Ramos (cell line): Measurements from ENCODE around the gene TEX13C.
"Not testable (repeated sequence)": the region's sequence is repeated elsewhere in the genome, so short reads cannot be mapped to it uniquely, and the experiment has no call there.

Source experiments
- in situ Hi-C: fragments of 300-500 bp; cut with MboI; formaldehyde crosslinking; loops from one replicate; pipeline ENCODE4 v1.14.3; 2022; ENCODE audit warnings: low sequenced_read_pairs; ENCODE audit not compliant: unreplicated experiment

The TEX13C gene

GRCh38 chrX:125319646-125320521, at the start of gene TEX13C:
Gene TEX13C (plus strand): TSS chrX:125319871. CDS start chrX:125320120, 249 bp downstream.
- in situ Hi-C loops, result no loop called here

GRCh38 chrX:125287282-125287681, 32.4 kb upstream of the TEX13C start:
- in situ Hi-C loops, result no loop called here

GRCh38 chrX:125288343-125288742, 31.3 kb upstream of the TEX13C start:
- in situ Hi-C loops, result no loop called here

DNA sequence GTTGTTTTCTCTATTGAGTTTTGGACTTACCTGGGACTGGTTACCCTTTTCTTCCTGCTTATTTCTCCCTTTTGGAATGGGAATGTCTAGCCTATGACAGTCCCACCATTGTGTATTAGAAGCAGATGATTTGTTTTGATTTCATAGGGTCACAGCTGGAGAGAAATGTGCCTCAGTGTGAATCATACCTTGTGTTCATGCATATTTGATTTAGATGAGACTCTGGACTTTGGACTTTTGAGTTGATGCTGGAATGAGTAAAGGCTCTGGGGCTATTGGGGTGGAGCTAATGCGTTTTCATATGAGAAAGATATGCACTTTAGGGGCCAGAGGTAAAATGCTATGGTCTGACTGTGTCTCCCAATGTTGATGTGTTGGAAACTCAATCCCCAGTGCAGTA, 30.5 kb upstream of the TEX13C start:
- in situ Hi-C loops, result no loop called here

DNA sequence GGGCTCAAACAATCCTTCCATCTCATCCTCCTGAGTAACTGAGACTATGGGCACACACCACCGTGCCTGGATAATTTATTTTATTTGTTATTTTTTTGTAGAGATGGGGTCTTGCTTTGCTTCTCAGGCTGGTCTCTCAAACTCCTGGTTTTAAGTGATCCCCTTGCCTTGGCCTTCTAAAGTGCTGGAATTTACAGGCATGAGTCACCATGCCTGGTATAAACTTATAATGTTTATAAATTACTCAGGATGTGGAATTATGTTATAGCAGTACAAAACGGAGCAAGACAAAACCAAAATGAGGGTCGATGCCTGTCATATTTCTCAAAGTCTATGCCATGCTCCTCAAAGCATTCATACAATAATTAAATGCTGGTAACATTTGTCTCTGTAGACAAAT, 29.8 kb upstream of the TEX13C start:
- in situ Hi-C loops, result no loop called here

DNA sequence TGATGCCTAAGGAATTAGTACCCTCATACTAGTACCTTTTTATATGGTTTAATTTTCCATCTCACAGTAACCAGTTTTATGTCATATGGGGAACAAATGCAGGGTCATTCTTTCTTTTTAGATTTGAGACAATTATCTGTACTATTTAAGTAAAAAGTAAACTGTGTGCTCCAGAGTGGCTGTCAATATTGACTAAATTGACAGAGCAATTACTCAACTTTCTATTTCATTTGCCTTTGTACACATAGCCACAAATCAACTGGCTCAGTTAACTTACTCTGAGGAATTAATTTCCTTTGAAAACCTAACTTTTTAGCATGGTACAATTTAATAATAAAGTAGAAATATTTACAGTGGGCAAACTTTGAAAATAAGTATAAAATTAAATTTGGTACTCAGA, 28.5 kb upstream of the TEX13C start:
- in situ Hi-C loops, result no loop called here

- in situ Hi-C loops, result no loop called here
Observed at GRCh38 chrX:125293850-125294780, 25.6 kb upstream of the TEX13C start.

- in situ Hi-C loops, result no loop called here
Observed at GRCh38 chrX:125295337-125295736, 24.3 kb upstream of the TEX13C start.

GRCh38 chrX:125298871-125299270, 20.8 kb upstream of the TEX13C start:
- in situ Hi-C loops, result no loop called here

DNA sequence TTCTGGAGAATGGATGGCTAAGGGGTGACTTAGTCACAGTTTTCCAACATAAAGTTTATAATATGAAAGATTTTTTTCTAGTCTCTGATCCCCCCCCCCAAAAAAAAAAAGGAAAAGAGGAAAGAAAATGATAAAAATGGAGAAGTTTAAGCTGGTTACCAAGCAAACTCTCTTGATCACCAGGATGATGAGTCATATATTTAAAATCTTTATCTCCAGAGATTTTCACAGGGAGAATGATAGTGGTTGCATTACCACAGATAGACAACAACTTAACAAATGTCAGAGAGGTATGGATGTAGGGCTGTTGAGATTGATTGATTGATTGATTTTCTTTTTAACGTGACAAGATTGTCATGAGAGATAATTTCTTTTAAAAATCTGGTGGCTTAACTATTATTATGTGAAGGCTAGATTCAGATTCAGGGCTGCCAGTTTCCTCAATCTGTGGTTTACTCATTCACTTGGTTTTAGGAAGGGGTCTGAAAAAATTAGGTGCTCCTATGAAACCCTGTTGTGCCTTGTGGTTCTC, 13.3 kb upstream of the TEX13C start:
- in situ Hi-C loops, result no loop called here

DNA sequence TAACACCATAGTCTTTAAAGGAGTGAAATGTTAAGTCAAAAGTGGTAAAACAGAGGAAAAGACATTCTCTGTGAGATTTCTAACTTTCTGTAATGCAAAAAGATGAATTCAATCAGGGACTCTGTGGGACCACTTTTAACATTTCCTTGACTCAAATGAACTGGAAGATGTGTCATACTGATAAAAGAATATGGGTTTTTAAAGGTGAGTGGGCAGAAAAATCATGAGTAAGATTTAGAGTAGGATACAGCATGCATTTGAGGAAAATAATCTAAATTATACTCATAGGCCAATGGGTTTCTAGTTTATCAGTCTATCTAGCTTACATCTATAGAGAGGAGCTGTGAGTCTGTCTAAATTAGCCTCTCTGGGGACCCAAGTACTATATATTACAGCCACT, 11.0 kb upstream of the TEX13C start:
- in situ Hi-C loops, result no loop called here

- in situ Hi-C loops, result not testable (repeated sequence)
Observed at GRCh38 chrX:125319166-125319565, 505 bp upstream of the TEX13C start.

DNA sequence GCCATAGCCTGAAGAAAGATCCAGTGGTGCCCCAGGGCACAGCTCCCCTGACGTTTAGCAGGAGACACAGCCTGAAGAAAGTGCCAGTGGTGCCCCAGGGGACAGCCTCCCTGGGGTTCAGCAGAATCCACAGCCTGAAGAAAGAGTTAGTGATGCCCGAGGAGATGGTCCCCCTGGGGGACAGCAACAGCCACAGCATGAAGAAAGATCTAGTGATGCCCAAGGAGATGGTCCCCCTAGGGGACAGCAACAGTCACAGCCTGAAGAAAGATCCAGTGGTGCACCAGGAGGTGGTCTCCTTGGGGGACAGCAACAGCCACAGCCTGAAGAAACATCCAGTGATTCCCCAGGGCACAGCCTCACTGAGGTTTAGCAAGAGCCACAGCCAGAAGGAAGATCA, 2.8 kb downstream of the TEX13C start:
- in situ Hi-C loops, result no loop called here

GRCh38 chrX:125326599-125326998, 6.9 kb downstream of the TEX13C start:
- in situ Hi-C loops, result no loop called here

DNA sequence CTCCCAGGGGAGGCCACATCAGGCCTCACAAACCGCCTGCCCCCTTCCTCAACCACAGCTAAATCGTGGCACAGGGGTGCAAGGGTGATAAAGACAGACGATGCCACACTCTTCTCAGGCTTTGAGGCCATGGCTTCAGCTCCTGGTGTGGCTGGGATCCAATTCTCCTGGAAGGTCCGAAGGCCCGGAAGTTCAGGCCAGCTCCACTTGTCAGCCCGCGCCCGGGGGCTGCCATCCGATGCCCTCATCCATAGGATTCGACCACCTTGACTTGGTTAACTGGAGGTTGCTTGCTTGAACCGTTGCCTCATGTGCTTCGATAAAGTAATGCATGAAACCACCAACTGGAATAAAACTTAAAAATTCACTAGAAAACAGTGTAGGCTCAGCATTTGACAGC, 8.2 kb downstream of the TEX13C start:
- in situ Hi-C loops, result no loop called here

GRCh38 chrX:125333583-125333982, 13.9 kb downstream of the TEX13C start:
- in situ Hi-C loops, result no loop called here

DNA sequence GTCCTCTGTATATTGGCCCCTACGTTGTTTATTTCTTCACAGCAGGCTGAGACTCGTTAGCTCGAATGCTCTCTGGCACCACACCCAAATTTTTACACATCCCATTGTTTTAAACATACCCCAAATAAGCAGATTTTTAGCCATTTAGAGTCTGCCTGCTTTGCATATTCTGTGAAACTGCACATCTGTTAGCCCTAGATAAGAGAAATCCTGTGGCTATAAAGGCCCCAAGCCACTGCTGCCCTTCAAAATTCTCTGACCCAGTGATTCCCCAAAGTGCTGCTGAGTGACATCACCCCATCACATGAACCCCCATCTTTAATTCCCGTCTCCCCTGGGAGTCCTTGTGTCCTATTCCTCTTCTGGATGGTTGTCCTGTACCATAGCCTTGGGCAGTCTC, 20.8 kb downstream of the TEX13C start:
- in situ Hi-C loops, result no loop called here

- in situ Hi-C loops, result no loop called here
Observed at GRCh38 chrX:125374169-125374568, 54.5 kb downstream of the TEX13C start.
